ENCODE results near the gene RUNX2.

RUNX2 gene

DNA sequence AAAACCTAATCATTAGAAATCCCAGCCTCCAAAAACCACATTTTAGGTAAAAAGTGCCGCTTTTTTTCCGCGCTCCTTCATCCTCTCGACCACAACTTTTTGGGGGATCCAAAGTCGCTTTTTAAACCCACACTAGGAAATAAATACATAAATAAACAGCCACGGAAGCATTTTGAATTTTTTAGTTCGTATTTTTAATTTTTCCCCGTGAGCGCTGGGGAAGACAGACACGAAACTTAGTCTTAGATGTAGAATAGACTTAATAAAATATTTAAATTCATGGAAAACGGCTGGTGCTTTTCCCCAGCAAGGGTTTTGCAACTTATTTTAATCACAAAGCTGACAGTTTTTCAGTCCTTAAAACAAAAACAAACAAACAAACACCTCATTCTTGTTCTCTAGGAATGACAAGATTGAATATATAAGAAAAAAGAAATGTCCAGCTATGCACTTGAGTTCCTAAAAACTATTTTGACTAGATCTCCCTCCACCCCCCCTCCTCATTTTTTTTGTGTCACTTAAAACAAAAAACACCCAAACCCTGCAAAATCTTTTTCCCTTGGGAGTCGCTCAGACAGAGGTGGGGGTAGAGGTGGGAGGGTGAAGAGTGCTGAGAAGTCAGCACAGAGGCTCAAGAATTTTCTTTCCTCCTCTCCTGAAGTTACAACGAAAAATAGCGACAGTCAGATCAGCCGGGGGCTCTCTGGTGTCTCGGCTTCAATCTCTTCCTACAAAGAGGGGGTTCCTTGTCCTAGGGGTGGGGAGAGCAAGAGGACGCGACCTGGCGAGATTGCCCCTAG is 93.0 kb downstream of the RUNX2 start:
- peaks cover 8 to 13% of the 10 kb centered on the region in 2 donors for H3K4me1 ChIP-seq (ENCODE audit: control insufficient read depth in 1 of 2, insufficient read depth in 2 of 2, low read length in 2 of 2)
- H3K27ac ChIP-seq (ENCODE audit: low read depth, low read length): peak overlapping the region; percentile 36
- H3K27me3 ChIP-seq (ENCODE audit: control insufficient read depth in 1 of 2, insufficient read depth in 2 of 2, low read length in 2 of 2): peaks cover 33 to 67% of the 10 kb centered on the region in 2 donors
- no peaks in the 10 kb centered on the region for H3K36me3 ChIP-seq (ENCODE audit: control insufficient read depth in 1 of 2, insufficient read depth in 2 of 2, low read length in 2 of 2)
- H3K9ac ChIP-seq (ENCODE audit: low read depth in 1 of 2, low read length in 2 of 2): peak overlapping the region; percentile 35 to 55
- H3K9me3 ChIP-seq (ENCODE audit: control insufficient read depth in 1 of 2, low read length in 2 of 2): no peaks in the 10 kb centered on the region
- peak overlapping the region; percentile 73 to 82 for H3K4me3 ChIP-seq (ENCODE audit: low read depth in 1 of 2, low read length in 2 of 2)

DNA sequence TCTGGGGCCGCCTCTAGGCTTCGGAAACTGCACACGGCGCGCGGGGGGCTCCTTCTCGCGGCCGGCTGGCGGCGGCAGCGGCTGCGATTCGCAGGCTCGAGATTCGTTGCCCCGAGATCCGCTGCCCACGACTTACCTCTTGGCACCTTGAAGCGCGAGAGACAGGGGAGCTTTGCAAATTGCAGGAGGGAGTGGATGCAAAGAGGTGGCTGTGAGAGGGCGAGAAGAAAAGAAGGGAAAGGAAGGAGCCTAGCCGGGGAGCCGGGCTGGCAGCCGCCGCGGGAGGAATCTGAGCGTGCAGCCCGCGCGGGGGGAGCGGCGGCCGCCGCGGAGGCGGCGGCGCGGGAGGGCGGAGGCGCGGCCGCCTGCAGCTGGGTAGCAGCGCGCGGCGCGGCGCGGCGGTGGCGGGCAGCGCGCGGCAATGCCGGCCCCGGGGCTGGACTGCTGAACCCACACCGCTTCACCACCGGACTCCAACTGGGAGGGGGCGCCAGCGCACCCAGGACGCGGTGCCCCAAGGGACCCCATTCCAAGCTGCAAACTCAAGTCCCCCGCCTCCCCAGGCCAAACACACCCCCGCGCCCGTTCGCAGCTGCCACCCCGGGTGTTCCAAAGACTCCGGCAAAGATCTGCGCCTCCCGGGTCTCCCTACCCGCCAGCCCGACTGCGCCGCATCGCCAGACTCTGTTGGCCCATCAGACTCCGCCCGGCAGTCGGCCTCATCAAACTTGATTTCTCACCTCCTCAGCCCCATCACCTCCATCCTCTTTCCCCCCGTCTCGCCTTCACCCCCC is 93.8 kb downstream of the RUNX2 start:
- Histone ChIP-seq H3K27ac (ENCODE audit: low read depth, low read length) (peak overlapping the region; percentile 78), H3K9me3 (ENCODE audit: control insufficient read depth in 1 of 2, low read length in 2 of 2) (no peaks in the 10 kb centered on the region), H3K27me3 (ENCODE audit: control insufficient read depth in 1 of 2, insufficient read depth in 2 of 2, low read length in 2 of 2) (peaks cover 33 to 64% of the 10 kb centered on the region in 2 donors), H3K9ac (ENCODE audit: low read depth in 1 of 2, low read length in 2 of 2) (peak overlapping the region; percentile 40 to 55), H3K4me1 (ENCODE audit: control insufficient read depth in 1 of 2, insufficient read depth in 2 of 2, low read length in 2 of 2) (peaks cover 8 to 13% of the 10 kb centered on the region in 2 donors), H3K4me3 (ENCODE audit: low read depth in 1 of 2, low read length in 2 of 2) (peak overlapping the region; percentile 73 to 82), H3K36me3 (ENCODE audit: control insufficient read depth in 1 of 2, insufficient read depth in 2 of 2, low read length in 2 of 2) (no peaks in the 10 kb centered on the region)

DNA sequence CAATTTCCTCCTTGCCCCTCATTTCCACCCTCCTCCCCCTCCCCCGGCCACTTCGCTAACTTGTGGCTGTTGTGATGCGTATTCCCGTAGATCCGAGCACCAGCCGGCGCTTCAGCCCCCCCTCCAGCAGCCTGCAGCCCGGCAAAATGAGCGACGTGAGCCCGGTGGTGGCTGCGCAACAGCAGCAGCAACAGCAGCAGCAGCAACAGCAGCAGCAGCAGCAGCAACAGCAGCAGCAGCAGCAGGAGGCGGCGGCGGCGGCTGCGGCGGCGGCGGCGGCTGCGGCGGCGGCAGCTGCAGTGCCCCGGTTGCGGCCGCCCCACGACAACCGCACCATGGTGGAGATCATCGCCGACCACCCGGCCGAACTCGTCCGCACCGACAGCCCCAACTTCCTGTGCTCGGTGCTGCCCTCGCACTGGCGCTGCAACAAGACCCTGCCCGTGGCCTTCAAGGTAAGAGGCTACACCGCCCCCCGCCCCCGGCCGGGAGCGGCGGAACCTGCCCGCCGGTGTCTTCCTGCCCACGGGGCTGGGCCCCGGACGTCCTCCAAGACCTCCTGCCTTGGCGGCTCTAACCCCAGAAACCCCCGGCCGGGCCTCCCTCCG is 94.5 kb downstream of the RUNX2 start:
- Histone ChIP-seq H3K9ac (ENCODE audit: low read depth in 1 of 2, low read length in 2 of 2) (peak overlapping the region; percentile 68 to 76), H3K4me1 (ENCODE audit: control insufficient read depth in 1 of 2, insufficient read depth in 2 of 2, low read length in 2 of 2) (peaks cover 8 to 13% of the 10 kb centered on the region in 2 donors), H3K9me3 (ENCODE audit: control insufficient read depth in 1 of 2, low read length in 2 of 2) (no peaks in the 10 kb centered on the region), H3K36me3 (ENCODE audit: control insufficient read depth in 1 of 2, insufficient read depth in 2 of 2, low read length in 2 of 2) (no peaks in the 10 kb centered on the region), H3K4me3 (ENCODE audit: low read depth in 1 of 2, low read length in 2 of 2) (peak overlapping the region; percentile 75 to 82), H3K27ac (ENCODE audit: low read depth, low read length) (peak overlapping the region; percentile 78), H3K27me3 (ENCODE audit: control insufficient read depth in 1 of 2, insufficient read depth in 2 of 2, low read length in 2 of 2) (peaks cover 33 to 62% of the 10 kb centered on the region in 2 donors)

DNA sequence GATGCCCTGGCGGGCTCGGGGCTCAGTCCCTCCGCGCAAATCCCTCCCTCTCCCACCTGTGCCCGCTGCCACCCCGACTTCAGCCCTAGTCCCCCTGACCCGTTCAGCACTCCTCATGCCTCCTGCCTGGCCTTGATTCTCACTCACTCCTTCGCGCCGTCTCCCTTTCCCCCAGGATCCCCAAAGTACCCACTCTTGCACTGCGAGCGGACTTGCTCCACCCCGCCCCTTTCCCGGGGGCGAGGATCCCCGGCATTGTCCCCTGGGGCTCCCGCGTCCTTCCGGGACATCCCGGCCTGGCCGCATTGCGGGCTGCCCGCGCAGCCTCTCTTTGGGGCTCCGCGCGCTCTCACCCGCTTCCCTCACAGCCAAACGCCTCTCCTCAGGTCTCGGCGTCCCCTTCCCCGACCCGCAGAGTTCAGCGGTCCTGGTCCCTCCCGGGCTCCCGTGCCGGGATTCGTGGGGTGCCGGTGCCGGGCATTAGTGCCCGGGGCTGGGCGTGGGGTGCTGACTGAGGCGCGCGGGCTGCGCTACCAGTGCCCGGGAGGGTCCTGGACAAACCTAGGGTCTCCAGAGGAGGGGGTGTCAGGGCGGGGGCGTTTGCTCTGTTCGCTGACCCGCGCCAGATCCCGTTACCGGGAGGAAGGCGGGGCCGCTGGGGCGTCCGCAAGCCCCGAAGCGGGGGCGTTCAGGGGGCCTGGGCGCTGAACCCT is 95.1 kb downstream of the RUNX2 start:
- Histone ChIP-seq H3K9ac (ENCODE audit: low read depth in 1 of 2, low read length in 2 of 2) (peak overlapping the region; percentile 68 to 76), H3K4me3 (ENCODE audit: low read depth in 1 of 2, low read length in 2 of 2) (peak overlapping the region; percentile 75 to 82), H3K27ac (ENCODE audit: low read depth, low read length) (peak overlapping the region; percentile 78), H3K36me3 (ENCODE audit: control insufficient read depth in 1 of 2, insufficient read depth in 2 of 2, low read length in 2 of 2) (no peaks in the 10 kb centered on the region), H3K9me3 (ENCODE audit: control insufficient read depth in 1 of 2, low read length in 2 of 2) (no peaks in the 10 kb centered on the region), H3K4me1 (ENCODE audit: control insufficient read depth in 1 of 2, insufficient read depth in 2 of 2, low read length in 2 of 2) (peaks cover 8 to 13% of the 10 kb centered on the region in 2 donors), H3K27me3 (ENCODE audit: control insufficient read depth in 1 of 2, insufficient read depth in 2 of 2, low read length in 2 of 2) (peaks cover 33 to 60% of the 10 kb centered on the region in 2 donors)

DNA sequence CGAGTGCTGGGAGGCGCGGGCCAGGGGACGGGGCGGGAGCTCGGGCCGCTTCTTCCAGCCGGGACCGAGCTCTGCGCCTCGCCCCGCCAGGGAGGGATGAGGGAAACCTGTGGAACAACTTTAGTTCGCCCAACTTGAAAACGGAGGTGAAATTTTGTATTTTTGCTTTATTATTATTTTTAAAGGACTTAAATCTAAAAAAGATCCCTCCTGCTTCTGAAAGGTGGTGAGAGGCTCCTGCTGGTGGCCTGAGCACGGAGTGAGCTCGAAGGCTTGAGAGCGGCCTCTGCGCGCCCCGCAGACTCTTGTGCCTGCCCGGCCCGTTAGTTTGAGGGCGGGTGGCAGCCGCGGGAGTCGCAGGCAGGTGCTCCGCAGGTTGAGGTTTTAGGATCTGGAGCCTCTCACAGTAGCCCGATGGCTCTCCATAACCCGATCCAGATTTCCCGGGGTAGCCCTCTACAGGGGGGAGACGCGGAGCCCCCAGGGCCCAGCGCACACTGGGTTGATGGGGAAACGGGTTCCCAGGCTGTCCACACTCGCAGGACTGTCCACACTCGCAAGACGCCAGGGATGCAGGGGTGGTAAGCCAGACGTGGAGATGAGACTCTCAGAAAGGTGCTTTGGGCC is 95.8 kb downstream of the RUNX2 start:
- Histone ChIP-seq H3K9me3 (ENCODE audit: control insufficient read depth in 1 of 2, low read length in 2 of 2) (no peaks in the 10 kb centered on the region), H3K4me3 (ENCODE audit: low read depth in 1 of 2, low read length in 2 of 2) (peak overlapping the region; percentile 75 to 82), H3K9ac (ENCODE audit: low read depth in 1 of 2, low read length in 2 of 2) (peak overlapping the region; percentile 32 to 68), H3K36me3 (ENCODE audit: control insufficient read depth in 1 of 2, insufficient read depth in 2 of 2, low read length in 2 of 2) (no peaks in the 10 kb centered on the region), H3K27ac (ENCODE audit: low read depth, low read length) (peak overlapping the region; percentile 78), H3K4me1 (ENCODE audit: control insufficient read depth in 1 of 2, insufficient read depth in 2 of 2, low read length in 2 of 2) (peaks cover 8 to 13% of the 10 kb centered on the region in 2 donors), H3K27me3 (ENCODE audit: control insufficient read depth in 1 of 2, insufficient read depth in 2 of 2, low read length in 2 of 2) (peaks cover 33 to 53% of the 10 kb centered on the region in 2 donors)

DNA sequence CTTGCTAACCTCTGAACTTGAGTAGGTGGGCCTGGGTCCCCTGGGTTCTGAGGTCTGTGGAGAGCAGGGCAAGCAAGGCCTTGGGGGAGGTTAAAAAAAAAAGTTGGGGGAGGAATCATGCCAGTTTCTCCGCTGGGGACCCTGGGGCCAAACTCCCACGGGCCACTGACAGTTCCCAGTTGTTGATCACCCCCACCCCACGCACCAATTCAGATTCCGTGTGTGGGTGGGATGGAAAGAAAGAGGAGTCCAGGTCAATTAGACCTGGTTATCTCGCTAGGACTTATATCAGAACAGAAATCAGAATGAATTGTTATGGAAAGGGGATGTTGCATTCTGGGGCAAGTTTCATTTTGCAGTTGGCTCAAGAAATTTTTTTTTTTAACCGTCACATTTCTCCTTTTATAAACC is 96.3 kb downstream of the RUNX2 start:
- Histone ChIP-seq H3K27ac (ENCODE audit: low read depth, low read length) (peak overlapping the region; percentile 58), H3K27me3 (ENCODE audit: control insufficient read depth in 1 of 2, insufficient read depth in 2 of 2, low read length in 2 of 2) (peaks cover 31 to 48% of the 10 kb centered on the region in 2 donors), H3K4me1 (ENCODE audit: control insufficient read depth in 1 of 2, insufficient read depth in 2 of 2, low read length in 2 of 2) (peaks cover 8 to 12% of the 10 kb centered on the region in 2 donors), H3K4me3 (ENCODE audit: low read depth in 1 of 2, low read length in 2 of 2) (peak overlapping the region; percentile 75 to 82), H3K9me3 (ENCODE audit: control insufficient read depth in 1 of 2, low read length in 2 of 2) (no peaks in the 10 kb centered on the region), H3K9ac (ENCODE audit: low read depth in 1 of 2, low read length in 2 of 2) (peak overlapping the region; percentile 32 to 68), H3K36me3 (ENCODE audit: control insufficient read depth in 1 of 2, insufficient read depth in 2 of 2, low read length in 2 of 2) (no peaks in the 10 kb centered on the region)

DNA sequence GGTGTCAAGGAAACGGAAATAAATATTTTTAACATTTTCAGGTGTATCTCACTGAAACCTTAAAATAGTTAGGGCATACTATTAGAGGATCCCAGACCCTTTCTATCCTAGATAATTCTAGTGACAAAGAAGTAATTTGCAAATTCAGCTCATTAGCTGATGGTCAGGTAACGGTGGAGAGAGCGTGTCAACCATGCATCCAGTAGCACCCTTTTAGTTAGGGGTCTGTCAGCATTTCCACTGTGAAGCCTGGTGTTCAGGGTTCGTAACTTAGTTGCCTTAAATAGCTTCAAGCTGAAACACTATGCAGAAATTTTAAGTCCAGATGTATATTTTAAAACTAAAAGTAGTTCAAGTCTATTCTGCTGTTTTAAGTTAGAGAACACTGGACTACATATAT is 98.1 kb downstream of the RUNX2 start:
- no peak overlapping the region for H3K27ac ChIP-seq (ENCODE audit: low read depth, low read length)

GRCh38 chr6:45427726-45428125 is 99.6 kb downstream of the RUNX2 start:
- Histone ChIP-seq H3K9ac (ENCODE audit: low read depth in 1 of 2, low read length in 2 of 2) (no peak overlapping the region), H3K9me3 (ENCODE audit: control insufficient read depth in 1 of 2, low read length in 2 of 2) (no peaks in the 10 kb centered on the region), H3K36me3 (ENCODE audit: control insufficient read depth in 1 of 2, insufficient read depth in 2 of 2, low read length in 2 of 2) (no peaks in the 10 kb centered on the region), H3K4me3 (ENCODE audit: low read depth in 1 of 2, low read length in 2 of 2) (no peak overlapping the region), H3K27ac (ENCODE audit: low read depth, low read length) (peak overlapping the region; percentile 62), H3K4me1 (ENCODE audit: control insufficient read depth in 1 of 2, insufficient read depth in 2 of 2, low read length in 2 of 2) (peaks cover under 1 to 4% of the 10 kb centered on the region in 2 donors), H3K27me3 (ENCODE audit: control insufficient read depth in 1 of 2, insufficient read depth in 2 of 2, low read length in 2 of 2) (peaks cover 12 to 24% of the 10 kb centered on the region in 2 donors)

More for the DNA sequence above, 98.1 kb downstream of the RUNX2 start:
- H3K9me3 ChIP-seq (ENCODE audit: control insufficient read depth in 1 of 2, low read length in 2 of 2): no peaks in the 10 kb centered on the region
- H3K9ac ChIP-seq (ENCODE audit: low read depth in 1 of 2, low read length in 2 of 2): no peak overlapping the region
- H3K4me3 ChIP-seq (ENCODE audit: low read depth in 1 of 2, low read length in 2 of 2): peak overlapping the region in 1 of 2 donors; percentile 22
- peaks cover 4% of the 10 kb centered on the region in 2 donors for H3K4me1 ChIP-seq (ENCODE audit: control insufficient read depth in 1 of 2, insufficient read depth in 2 of 2, low read length in 2 of 2)
- no peaks in the 10 kb centered on the region for H3K36me3 ChIP-seq (ENCODE audit: control insufficient read depth in 1 of 2, insufficient read depth in 2 of 2, low read length in 2 of 2)
- H3K27me3 ChIP-seq (ENCODE audit: control insufficient read depth in 1 of 2, insufficient read depth in 2 of 2, low read length in 2 of 2): peaks cover 16 to 34% of the 10 kb centered on the region in 2 donors

GRCh38 chr6:45428727-45429126 is 100.6 kb downstream of the RUNX2 start:
- Histone ChIP-seq H3K4me3 (ENCODE audit: low read depth in 1 of 2, low read length in 2 of 2) (no peak overlapping the region), H3K9ac (ENCODE audit: low read depth in 1 of 2, low read length in 2 of 2) (no peak overlapping the region), H3K27me3 (ENCODE audit: control insufficient read depth in 1 of 2, insufficient read depth in 2 of 2, low read length in 2 of 2) (peaks cover 4 to 24% of the 10 kb centered on the region in 2 donors), H3K27ac (ENCODE audit: low read depth, low read length) (no peak overlapping the region), H3K9me3 (ENCODE audit: control insufficient read depth in 1 of 2, low read length in 2 of 2) (no peaks in the 10 kb centered on the region), H3K4me1 (ENCODE audit: control insufficient read depth in 1 of 2, insufficient read depth in 2 of 2, low read length in 2 of 2) (peaks cover under 1 to 5% of the 10 kb centered on the region in 2 donors), H3K36me3 (ENCODE audit: control insufficient read depth in 1 of 2, insufficient read depth in 2 of 2, low read length in 2 of 2) (no peaks in the 10 kb centered on the region)
